GM12878 (cell line): ENCODE measurements around the gene ERP27. TPM values are rescaled to one million over a fixed set of nuclear protein-coding genes. Genes with fewer than 3 reads are reported as not detected.
A peak's percentile ranks its signal among the peaks of the same experiment; 100 is the strongest.

Experiments used
- ATAC-seq: fragments of 200-7000 bp; cut with Tn5 transposase; 3 replicates; pipeline ENCODE4 v1.9.1; 2020; ENCODE audit warnings: mild to moderate bottlenecking, moderate library complexity
- BruUV-seq: library from RNA; stranded (reverse); fragments of 400-500 nt; replicated peaks from 2 replicates; lab custom pipeline; 2021; lab: Mats Ljungman, UMichigan
- CTCF ChIA-PET: fragments of 300-600 bp; sonication (Branson Sonifier 250); formaldehyde crosslinking; extraction: SDS; loops from one replicate; lab custom pipeline; 2021; ENCODE audit warnings: inconsistent platforms; lab: Yijun Ruan, JAX
- POLR2A ChIA-PET: fragments of 350-600 bp; formaldehyde crosslinking; extraction: SDS; loops from one replicate; lab custom pipeline; 2021; ENCODE audit warnings: inconsistent platforms; lab: Charles Lee
- RAD21 ChIA-PET: fragments of 300-600 bp; sonication (Branson Sonifier 250); formaldehyde crosslinking; loops from one replicate; lab custom pipeline; 2023; ENCODE audit warnings: antibody characterized with exemption; ENCODE audit not compliant: unreplicated experiment; lab: Charles Lee
- SMC1A ChIA-PET: fragments of 300-600 bp; sonication (Branson Sonifier 250); formaldehyde crosslinking; loops from one replicate; lab custom pipeline; 2023; ENCODE audit not compliant: unreplicated experiment, uncharacterized antibody; lab: Charles Lee
- DNase-seq: peaks from one replicate; pipeline ENCODE4 v3.0.0-alpha.2; 2011; ENCODE audit warnings: low read depth, low spot score
- FAIRE-seq: peaks from 3 replicates; lab custom pipeline; 2011; peaks lifted over from hg19 to GRCh38; lab: Jason Lieb, UNC
- H2AFZ ChIP-seq: 2 replicates; pipeline ENCODE4 v1.6.0; 2011; ENCODE audit warnings: low read depth, low read length, control low read depth; ENCODE audit not compliant: control insufficient read depth
- H3K27ac ChIP-seq: 2 replicates; pipeline ENCODE4 v1.5.1; 2011; ENCODE audit warnings: control low read depth; ENCODE audit not compliant: control insufficient read depth, insufficient read depth
- H3K27me3 ChIP-seq, 2 experiments: replicated peaks in 1 of 2; 2 replicates each; pipeline versions ENCODE4 v1.6.0 to v1.6.1; 2011; ENCODE audit warnings: low read length in 1 of 2; ENCODE audit not compliant: control insufficient read depth in 2 of 2, insufficient read depth in 2 of 2
- H3K36me3 ChIP-seq, 2 experiments: 2 replicates each; pipeline ENCODE4 v1.5.1; 2011; ENCODE audit warnings: low read length in 1 of 2; ENCODE audit not compliant: control insufficient read depth in 2 of 2, insufficient read depth in 2 of 2
- H3K4me1 ChIP-seq: 2 replicates; pipeline ENCODE4 v1.6.1; 2011; ENCODE audit warnings: mild to moderate bottlenecking, low read length, moderate library complexity, mixed read lengths; ENCODE audit not compliant: control insufficient read depth, insufficient read depth
- H3K4me2 ChIP-seq: 2 replicates; pipeline ENCODE4 v1.6.0; 2011; ENCODE audit warnings: control low read depth; ENCODE audit not compliant: control insufficient read depth, insufficient read depth
- H3K4me3 ChIP-seq: fragments of 200-600 bp; sonication (generic); 2 replicates; pipeline ENCODE4 v1.5.1; 2016
- H3K79me2 ChIP-seq: 2 replicates; pipeline ENCODE4 v1.6.0; 2011; ENCODE audit warnings: low read length; ENCODE audit not compliant: control insufficient read depth, insufficient read depth
- H3K9ac ChIP-seq: 2 replicates; pipeline ENCODE4 v1.8.0; 2011; ENCODE audit warnings: low read length, control low read depth, mixed read lengths; ENCODE audit not compliant: control insufficient read depth, insufficient read depth
- H3K9me3 ChIP-seq: replicated peaks from 3 replicates; pipeline ENCODE4 v1.5.1; 2011; ENCODE audit warnings: mild to moderate bottlenecking, low read length; ENCODE audit not compliant: control insufficient read depth, insufficient read depth
- H4K20me1 ChIP-seq: 2 replicates; pipeline ENCODE4 v1.6.0; 2011; ENCODE audit not compliant: control insufficient read depth, insufficient read depth
- BHLHE40 ChIP-seq, 2 experiments: fragments of 450-650 bp in 1 of 2; IDR thresholded peaks; 2 replicates each; pipeline ENCODE4 v1.6.1; 2011 to 2017; ENCODE audit warnings: low read depth in 2 of 2, borderline replicate concordance in 1 of 2, improper control_type of control experiment in 1 of 2, low read length in 1 of 2, mild to moderate bottlenecking in 1 of 2
- CREM ChIP-seq: IDR thresholded peaks from 2 replicates; pipeline ENCODE4 v1.6.1; 2014; ENCODE audit warnings: antibody characterized with exemption, low read depth
- MYB ChIP-seq: fragments of 150-350 bp; IDR thresholded peaks from 2 replicates; pipeline ENCODE4 v1.6.1; 2014; ENCODE audit warnings: mild to moderate bottlenecking, low read depth, low read length, borderline replicate concordance
- PAX8 ChIP-seq: fragments of 450-650 bp; IDR thresholded peaks from 2 replicates; pipeline ENCODE4 v1.6.1; 2017; ENCODE audit warnings: mild to moderate bottlenecking, moderate library complexity
- PML ChIP-seq: IDR thresholded peaks from 2 replicates; pipeline ENCODE4 v1.6.1; 2012; ENCODE audit warnings: low read length, inconsistent platforms
- POLR2AphosphoS5 ChIP-seq: IDR thresholded peaks from 2 replicates; pipeline ENCODE4 v1.6.1; 2011; ENCODE audit warnings: mild to moderate bottlenecking, low read length, inconsistent platforms
- RFX5 ChIP-seq: IDR thresholded peaks from 2 replicates; pipeline ENCODE4 v1.6.1; 2011; ENCODE audit warnings: low read depth, low read length, improper control_type of control experiment
- TARDBP ChIP-seq: IDR thresholded peaks from 2 replicates; pipeline ENCODE4 v1.6.1; 2016; ENCODE audit warnings: borderline replicate concordance
- WGBS: methylation state at CpG from one replicate; pipeline ENCODE4 v1.1.6; 2016; ENCODE audit warnings: low lambda C conversion rate; ENCODE audit not compliant: insufficient replicate concordance, insufficient coverage; ENCODE audit errors: missing lambda C conversion rate; 5-methylcytosine and 5-hydroxymethylcytosine counted together
- in situ Hi-C: fragments of 300-500 bp; cut with MboI; formaldehyde crosslinking; loops from 9 replicates; pipeline ENCODE4 v1.14.3; 2018; ENCODE audit warnings: mixed read lengths
- intact Hi-C: fragments of 100-400 bp; cut with micrococcal nuclease; formaldehyde crosslinking; loops from one replicate; pipeline ENCODE4 v1.14.2; 2022; ENCODE audit not compliant: unreplicated experiment
- polyA plus RNA-seq, 11 experiments: library from polyadenylated mRNA; depleted of rRNA in 4 of 11; unstranded in 6 of 11; stranded (reverse) in 5 of 11; fragments of >200 nt; fragmentation: Nextera tagmentation in 4 of 11; fragmentation: Illumina TruSeq in 1 of 11; extraction: Ambion mirVana in 4 of 11; extraction: Trizol in 1 of 11; gene quantifications; 1 replicate in 1 of 11; 2 replicates in 10 of 11; pipeline versions ENCODE4 v1.2.1 to v1.2.3, GENCODE V29; 2011 to 2016; ENCODE audit warnings: inconsistent platforms in 2 of 11, missing spikeins in 2 of 11, low read depth in 1 of 11
- total RNA-seq, 4 experiments: library from RNA; depleted of rRNA in 3 of 4; stranded (reverse); fragments of >200 nt in 3 of 4; fragmentation: Illumina TruSeq in 1 of 4; extraction: Trizol in 1 of 4; gene quantifications; 2 replicates each; pipeline versions ENCODE4 v1.2.1 to v1.2.3, GENCODE V29; 2013 to 2021
- TF ChIP-seq, protein P1 (sequence below): fragments of 450-650 bp; IDR thresholded peaks from 2 replicates; pipeline ENCODE4 v1.6.1; 2018; ENCODE audit warnings: mild to moderate bottlenecking, low read depth, moderate library complexity; ENCODE audit not compliant: partially characterized antibody

ERP27 gene
- total and polyA plus RNA-seq, 10 of the 15 experiments (the other 5 are each of a cell fraction or from before 2014, with no cell fraction given), result 0.91 to 2.4 (median 1.4) TPM

DNA sequence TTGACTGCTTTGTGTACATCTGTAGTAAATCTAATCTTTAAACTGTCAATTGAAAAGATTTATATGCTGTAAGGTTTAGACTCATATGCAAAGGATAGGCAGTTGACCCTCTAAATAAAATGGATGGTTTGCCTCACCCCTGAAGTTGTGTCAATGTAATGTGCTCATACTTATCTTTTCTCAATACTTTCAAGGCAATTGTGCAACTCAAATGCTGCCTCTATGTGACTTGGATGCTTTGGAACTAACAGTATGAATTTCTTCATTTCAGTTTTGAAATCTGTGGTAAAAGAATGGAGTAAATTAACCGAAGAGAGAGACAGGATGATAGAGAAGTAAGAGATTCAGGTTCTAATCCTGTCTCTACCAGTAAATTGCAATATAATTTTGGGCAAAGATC, 44.2 kb upstream of the ERP27 start:
- Histone ChIP-seq H2AFZ (peak overlapping the region; percentile 70; the same call in 1 of the 2 replicates), H3K4me2 (peak overlapping the region; percentile 71; the same call in 1 of the 2 replicates), H3K9ac (no peak overlapping the region), H3K27ac (no peak overlapping the region), H3K79me2 (no peaks in the 10 kb centered on the region), H3K4me1 (peaks cover 11% of the 10 kb centered on the region), H3K36me3 (no peaks in the 10 kb centered on the region), H3K4me3 (no peak overlapping the region), H3K9me3 (no peaks in the 10 kb centered on the region), H3K27me3 (no peaks in the 10 kb centered on the region), H4K20me1 (no peaks in the 10 kb centered on the region)
- BruUV-seq, result no TSS peak
- WGBS, result 89% methylated on average over 1 of the region's 1 CpG
- TF ChIP-seq MYB (no peak), PAX8 (no peak), TARDBP (no peak), BHLHE40 (IDR thresholded peaks at IDR 0.05; ENCODE audit: borderline replicate concordance in 1 of 2, low read depth in 2 of 2, low read length in 1 of 2) (no peak), PML (no peak), CREM (no peak), POLR2AphosphoS5 (no peak), RFX5 (no peak)
- TF ChIP-seq, protein P1, sequence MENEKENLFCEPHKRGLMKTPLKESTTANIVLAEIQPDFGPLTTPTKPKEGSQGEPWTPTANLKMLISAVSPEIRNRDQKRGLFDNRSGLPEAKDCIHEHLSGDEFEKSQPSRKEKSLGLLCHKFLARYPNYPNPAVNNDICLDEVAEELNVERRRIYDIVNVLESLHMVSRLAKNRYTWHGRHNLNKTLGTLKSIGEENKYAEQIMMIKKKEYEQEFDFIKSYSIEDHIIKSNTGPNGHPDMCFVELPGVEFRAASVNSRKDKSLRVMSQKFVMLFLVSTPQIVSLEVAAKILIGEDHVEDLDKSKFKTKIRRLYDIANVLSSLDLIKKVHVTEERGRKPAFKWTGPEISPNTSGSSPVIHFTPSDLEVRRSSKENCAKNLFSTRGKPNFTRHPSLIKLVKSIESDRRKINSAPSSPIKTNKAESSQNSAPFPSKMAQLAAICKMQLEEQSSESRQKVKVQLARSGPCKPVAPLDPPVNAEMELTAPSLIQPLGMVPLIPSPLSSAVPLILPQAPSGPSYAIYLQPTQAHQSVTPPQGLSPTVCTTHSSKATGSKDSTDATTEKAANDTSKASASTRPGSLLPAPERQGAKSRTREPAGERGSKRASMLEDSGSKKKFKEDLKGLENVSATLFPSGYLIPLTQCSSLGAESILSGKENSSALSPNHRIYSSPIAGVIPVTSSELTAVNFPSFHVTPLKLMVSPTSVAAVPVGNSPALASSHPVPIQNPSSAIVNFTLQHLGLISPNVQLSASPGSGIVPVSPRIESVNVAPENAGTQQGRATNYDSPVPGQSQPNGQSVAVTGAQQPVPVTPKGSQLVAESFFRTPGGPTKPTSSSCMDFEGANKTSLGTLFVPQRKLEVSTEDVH, result no peak
- ATAC-seq (no peak), FAIRE-seq (no peak), DNase-seq (no peak)
- POLR2A ChIA-PET, result interaction anchor here (1.0 to 1.6 kb wide), 3 partner anchors 28 to 38 kb away, joined by 3 to 10 read pairs (median 5); no protein-coding TSS in a partner anchor
- CTCF ChIA-PET, result no interaction called here
- SMC1A ChIA-PET, result interaction anchor here (1.2 kb wide), 1 partner anchor 14 kb away, joined by 3 read pairs; no protein-coding TSS in a partner anchor
- intact Hi-C loops (no loop called here), in situ Hi-C loops (loop anchor here (10.0 kb wide), 1 partner anchor 358 kb away; no protein-coding TSS in a partner anchor)
- RAD21 ChIA-PET, result interaction anchor here (1.5 kb wide), 1 partner anchor 45 kb away, joined by 3 read pairs; no protein-coding TSS in a partner anchor
